ENCODE measurements around the gene SDS.

SDS gene

GRCh38 chr12:113351089-113351488 is 52.6 kb downstream of the SDS start:
- H3K36me3 ChIP-seq (ENCODE audit: control insufficient read depth, insufficient read depth, low read length) = no peaks in the 10 kb centered on the region
- no peak overlapping the region for H3K4me3 ChIP-seq (replicated peaks; ENCODE audit: low read depth, low read length)
- TF ChIP-seq, protein P1, sequence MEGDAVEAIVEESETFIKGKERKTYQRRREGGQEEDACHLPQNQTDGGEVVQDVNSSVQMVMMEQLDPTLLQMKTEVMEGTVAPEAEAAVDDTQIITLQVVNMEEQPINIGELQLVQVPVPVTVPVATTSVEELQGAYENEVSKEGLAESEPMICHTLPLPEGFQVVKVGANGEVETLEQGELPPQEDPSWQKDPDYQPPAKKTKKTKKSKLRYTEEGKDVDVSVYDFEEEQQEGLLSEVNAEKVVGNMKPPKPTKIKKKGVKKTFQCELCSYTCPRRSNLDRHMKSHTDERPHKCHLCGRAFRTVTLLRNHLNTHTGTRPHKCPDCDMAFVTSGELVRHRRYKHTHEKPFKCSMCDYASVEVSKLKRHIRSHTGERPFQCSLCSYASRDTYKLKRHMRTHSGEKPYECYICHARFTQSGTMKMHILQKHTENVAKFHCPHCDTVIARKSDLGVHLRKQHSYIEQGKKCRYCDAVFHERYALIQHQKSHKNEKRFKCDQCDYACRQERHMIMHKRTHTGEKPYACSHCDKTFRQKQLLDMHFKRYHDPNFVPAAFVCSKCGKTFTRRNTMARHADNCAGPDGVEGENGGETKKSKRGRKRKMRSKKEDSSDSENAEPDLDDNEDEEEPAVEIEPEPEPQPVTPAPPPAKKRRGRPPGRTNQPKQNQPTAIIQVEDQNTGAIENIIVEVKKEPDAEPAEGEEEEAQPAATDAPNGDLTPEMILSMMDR (IDR thresholded peaks at IDR 0.05; ENCODE audit: insufficient read depth, low read length, poor library complexity, severe bottlenecking) = no peak
- no peaks in the 10 kb centered on the region; the same call in none of the 2 replicates for H3K27me3 ChIP-seq (replicated peaks; ENCODE audit: control insufficient read depth, insufficient read depth, low read length)
- no peak for DNase-seq (ENCODE audit: extremely low read depth, insufficient read length)

DNA sequence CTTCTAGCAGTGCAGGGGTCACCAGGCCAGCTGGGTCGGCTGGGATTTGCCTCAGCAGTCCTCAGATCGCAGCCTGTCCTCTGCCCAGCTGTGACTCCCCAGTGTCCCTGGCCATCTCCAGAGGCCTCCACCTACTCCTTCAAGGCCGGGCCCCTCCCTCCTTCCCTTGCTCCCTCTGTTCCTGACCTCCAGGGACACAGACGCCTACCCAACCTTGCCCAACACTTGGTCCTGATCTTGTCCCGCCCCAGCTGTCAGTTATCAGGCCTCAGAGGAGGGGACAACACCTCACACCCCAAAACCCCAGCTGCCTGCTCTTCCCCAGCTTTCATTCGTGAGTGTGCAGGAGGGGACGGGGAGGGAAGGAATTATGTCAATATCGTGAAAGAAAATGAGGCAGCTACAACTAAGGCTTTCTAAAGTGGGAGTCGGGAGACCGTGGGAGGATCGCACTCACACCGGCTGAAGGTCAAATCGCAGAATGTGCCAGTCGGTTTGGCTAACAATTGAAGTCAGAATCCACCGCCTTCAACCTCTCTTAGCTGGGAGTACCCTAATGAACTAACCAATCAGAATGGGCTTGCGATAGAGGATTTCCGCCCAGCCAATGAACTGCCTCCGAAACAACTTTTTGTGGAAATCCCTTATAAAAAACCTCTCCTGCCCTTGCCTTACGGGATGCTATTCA is 54.7 kb downstream of the SDS start:
- H3K4me3 ChIP-seq (replicated peaks; ENCODE audit: low read depth, low read length) = no peak overlapping the region
- no peaks in the 10 kb centered on the region; the same call in none of the 2 replicates for H3K27me3 ChIP-seq (replicated peaks; ENCODE audit: control insufficient read depth, insufficient read depth, low read length)
- TF ChIP-seq, protein P1 (IDR thresholded peaks at IDR 0.05; ENCODE audit: insufficient read depth, low read length, poor library complexity, severe bottlenecking) = no peak
- DNase-seq (ENCODE audit: extremely low read depth, insufficient read length) = no peak
- no peaks in the 10 kb centered on the region for H3K36me3 ChIP-seq (ENCODE audit: control insufficient read depth, insufficient read depth, low read length)

GRCh38 chr12:113347892-113348291 is 55.8 kb downstream of the SDS start:
- Histone ChIP-seq H3K36me3 (ENCODE audit: control insufficient read depth, insufficient read depth, low read length) (no peaks in the 10 kb centered on the region), H3K4me3 (replicated peaks; ENCODE audit: low read depth, low read length) (no peak overlapping the region), H3K27me3 (replicated peaks; ENCODE audit: control insufficient read depth, insufficient read depth, low read length) (no peaks in the 10 kb centered on the region; the same call in none of the 2 replicates)
- TF ChIP-seq, protein P1 (IDR thresholded peaks at IDR 0.05; ENCODE audit: insufficient read depth, low read length, poor library complexity, severe bottlenecking) = no peak
- DNase-seq (ENCODE audit: extremely low read depth, insufficient read length) = no peak

- Histone ChIP-seq H3K27me3 (replicated peaks; ENCODE audit: control insufficient read depth, insufficient read depth, low read length) (no peaks in the 10 kb centered on the region; the same call in none of the 2 replicates), H3K36me3 (ENCODE audit: control insufficient read depth, insufficient read depth, low read length) (no peaks in the 10 kb centered on the region), H3K4me3 (replicated peaks; ENCODE audit: low read depth, low read length) (no peak overlapping the region)
- no peak for DNase-seq (ENCODE audit: extremely low read depth, insufficient read length)
- TF ChIP-seq, protein P1 (IDR thresholded peaks at IDR 0.05; ENCODE audit: insufficient read depth, low read length, poor library complexity, severe bottlenecking) = no peak
Measured at GRCh38 chr12:113347107-113347506, 56.6 kb downstream of the SDS start.

DNA sequence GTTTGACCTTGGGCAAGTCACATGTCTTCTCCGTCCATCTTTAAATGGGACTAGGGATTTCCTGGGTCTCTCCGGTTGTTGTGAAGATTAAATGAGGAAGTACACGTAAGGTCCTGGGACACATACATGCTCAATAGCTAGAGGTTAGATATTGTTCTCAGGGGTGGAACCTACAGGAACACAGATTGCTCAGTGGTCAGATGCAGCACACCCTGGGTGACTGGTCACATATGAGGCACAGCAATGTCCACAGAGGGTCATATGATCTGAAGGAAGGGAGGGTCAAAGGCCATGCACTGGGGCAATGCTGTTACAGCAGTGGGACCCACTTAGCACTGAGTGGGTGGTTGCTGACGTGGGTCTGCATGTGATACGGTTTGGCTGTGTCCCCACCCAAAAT is 57.3 kb downstream of the SDS start:
- TF ChIP-seq, protein P1 (IDR thresholded peaks at IDR 0.05; ENCODE audit: insufficient read depth, low read length, poor library complexity, severe bottlenecking) = no peak
- DNase-seq (ENCODE audit: extremely low read depth, insufficient read length) = no peak
- no peaks in the 10 kb centered on the region for H3K36me3 ChIP-seq (ENCODE audit: control insufficient read depth, insufficient read depth, low read length)
- H3K4me3 ChIP-seq (replicated peaks; ENCODE audit: low read depth, low read length) = no peak overlapping the region
- no peaks in the 10 kb centered on the region; the same call in 1 of the 2 replicates for H3K27me3 ChIP-seq (replicated peaks; ENCODE audit: control insufficient read depth, insufficient read depth, low read length)
